ENCODE results near the gene CHRNA7.

The CHRNA7 gene

GRCh38 chr15:32067115-32067514, 36.8 kb downstream of the CHRNA7 start:
- DNase-seq (ENCODE audit: low read depth in 4 of 4, low spot score in 1 of 4): no peak

GRCh38 chr15:32089851-32090359, 59.6 kb downstream of the CHRNA7 start:
- no peak for DNase-seq (ENCODE audit: low read depth in 4 of 4, low spot score in 1 of 4)

- DNase-seq (ENCODE audit: low read depth in 4 of 4, low spot score in 1 of 4): no peak
These were observed 61.4 kb downstream of the CHRNA7 start for GRCh38 chr15:32091505-32092380.

GRCh38 chr15:32096213-32096612, 65.9 kb downstream of the CHRNA7 start:
- no peak for DNase-seq (ENCODE audit: low read depth in 4 of 4, low spot score in 1 of 4)

GRCh38 chr15:32096916-32097617, 66.8 kb downstream of the CHRNA7 start:
- no peak for DNase-seq (ENCODE audit: low read depth in 4 of 4, low spot score in 1 of 4)

GRCh38 chr15:32098033-32098432, 67.7 kb downstream of the CHRNA7 start:
- no peak for DNase-seq (ENCODE audit: low read depth in 4 of 4, low spot score in 1 of 4)

DNA sequence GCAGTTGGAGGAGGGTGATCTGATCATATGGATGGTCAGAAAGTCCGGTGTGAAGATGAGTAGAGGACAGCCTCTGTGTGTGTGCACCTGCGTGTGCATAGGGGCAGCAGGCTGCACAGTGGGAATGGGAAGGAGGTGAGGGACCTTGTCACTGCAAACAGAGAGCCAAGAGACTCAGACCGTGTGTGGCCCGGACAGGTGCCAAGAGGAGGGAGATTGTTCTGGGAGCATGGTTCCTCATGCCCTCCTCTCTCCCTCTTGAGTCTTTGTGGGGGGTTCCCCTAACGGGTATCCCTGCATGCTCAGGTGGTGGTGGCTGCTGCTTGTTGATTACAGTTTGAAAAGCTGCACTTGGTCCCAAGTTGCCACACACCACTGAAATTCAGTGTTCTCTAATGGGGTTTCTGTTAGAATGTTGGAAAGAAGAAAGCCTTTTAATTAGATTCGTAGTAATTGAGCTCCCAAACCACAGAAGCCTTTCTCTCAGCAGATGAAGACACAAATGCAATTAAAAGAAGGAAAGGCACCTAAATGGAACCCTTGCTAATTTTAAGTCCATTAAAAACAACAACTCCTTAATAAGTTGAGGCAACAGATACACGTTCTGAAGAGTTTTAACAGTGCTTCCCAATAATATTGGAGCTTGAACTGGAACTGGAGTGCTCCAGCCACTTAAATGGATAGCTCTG, 68.9 kb downstream of the CHRNA7 start:
- no peak for DNase-seq (ENCODE audit: low read depth in 4 of 4, low spot score in 1 of 4)

DNA sequence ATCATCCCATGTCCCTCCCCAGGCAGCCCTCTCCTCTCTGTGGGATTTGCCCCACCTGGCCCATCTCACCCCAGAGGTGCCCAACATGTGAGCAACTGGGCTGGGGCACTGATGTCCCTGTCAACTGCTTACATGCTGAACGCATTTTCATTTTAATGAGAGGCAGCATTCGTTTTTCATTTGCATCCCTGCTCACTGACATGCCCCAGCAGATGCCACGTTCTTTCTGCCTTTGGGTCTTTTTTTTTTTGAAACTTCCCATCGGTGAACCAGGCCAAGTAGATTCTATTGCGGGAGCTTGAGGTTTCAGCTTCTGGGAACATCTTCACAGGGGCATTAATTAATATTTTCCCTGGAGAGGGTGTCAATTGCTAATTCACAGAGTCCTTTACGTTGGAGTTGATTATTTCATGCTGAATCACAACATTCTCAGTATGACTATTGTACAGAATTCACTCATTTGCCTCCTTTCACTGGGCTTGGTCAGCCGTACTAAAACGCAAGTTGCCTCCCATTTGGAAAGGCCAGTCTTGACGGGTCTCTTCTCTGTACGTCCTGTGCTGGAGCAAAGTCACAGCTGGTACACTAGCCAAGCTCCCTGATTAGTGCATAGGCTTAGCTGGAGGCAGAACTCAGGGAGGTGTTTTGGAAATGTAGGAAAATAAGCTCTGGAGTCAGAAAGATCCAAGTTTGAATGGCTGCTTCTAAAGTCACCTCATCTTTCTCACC, 69.8 kb downstream of the CHRNA7 start:
- no peak for DNase-seq (ENCODE audit: low read depth in 4 of 4, low spot score in 1 of 4)

GRCh38 chr15:32104061-32104995, 74.0 kb downstream of the CHRNA7 start:
- no peak for DNase-seq (ENCODE audit: low read depth in 4 of 4, low spot score in 1 of 4)

DNA sequence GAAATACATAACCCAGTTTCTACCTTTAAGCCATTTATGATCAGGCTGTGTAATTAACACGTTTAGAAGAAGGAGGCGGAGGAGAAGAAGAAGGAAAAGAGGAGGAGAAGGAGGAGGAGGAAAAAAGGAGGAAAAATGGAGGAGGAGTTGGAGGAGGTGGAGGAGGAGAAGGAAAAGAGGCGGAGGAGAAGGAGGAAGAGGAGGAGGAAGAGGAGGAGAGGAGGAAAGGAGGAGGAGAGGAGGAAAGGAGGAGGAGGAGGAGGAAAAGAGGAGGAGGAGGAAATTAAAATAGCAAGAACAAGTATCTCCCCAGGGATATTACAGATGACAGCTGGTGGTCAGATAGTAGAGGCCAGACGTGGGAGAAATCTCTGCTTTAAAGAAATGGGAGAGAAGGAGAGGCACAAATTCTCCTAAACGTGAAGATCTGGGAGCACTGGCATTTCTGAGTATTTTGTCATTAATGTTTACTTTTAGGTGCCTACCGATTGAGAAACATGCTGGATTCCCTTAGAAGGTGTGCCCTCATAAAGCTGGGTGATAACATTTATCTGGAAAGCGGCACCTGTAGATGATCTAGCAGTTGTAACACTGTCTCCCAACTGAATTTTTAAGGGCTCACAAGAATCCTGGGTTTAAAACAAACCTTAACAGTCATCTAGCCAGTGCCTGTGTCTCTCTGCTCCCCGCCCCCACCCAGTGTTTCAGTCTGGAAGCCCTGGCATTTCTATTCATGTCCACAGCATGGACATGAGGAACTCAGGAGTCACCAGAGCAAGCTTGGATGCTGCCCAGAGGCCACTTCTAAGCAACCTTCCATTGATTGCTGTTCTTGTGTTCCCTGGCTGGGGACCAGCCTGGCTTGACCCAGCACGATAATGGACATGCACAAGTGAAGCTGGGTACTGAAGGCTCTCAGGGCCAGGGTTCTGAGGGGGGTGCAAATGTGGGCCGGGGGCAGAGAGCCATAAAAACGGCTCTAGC, 75.2 kb downstream of the CHRNA7 start:
- DNase-seq (ENCODE audit: low read depth in 4 of 4, low spot score in 1 of 4): no peak

DNA sequence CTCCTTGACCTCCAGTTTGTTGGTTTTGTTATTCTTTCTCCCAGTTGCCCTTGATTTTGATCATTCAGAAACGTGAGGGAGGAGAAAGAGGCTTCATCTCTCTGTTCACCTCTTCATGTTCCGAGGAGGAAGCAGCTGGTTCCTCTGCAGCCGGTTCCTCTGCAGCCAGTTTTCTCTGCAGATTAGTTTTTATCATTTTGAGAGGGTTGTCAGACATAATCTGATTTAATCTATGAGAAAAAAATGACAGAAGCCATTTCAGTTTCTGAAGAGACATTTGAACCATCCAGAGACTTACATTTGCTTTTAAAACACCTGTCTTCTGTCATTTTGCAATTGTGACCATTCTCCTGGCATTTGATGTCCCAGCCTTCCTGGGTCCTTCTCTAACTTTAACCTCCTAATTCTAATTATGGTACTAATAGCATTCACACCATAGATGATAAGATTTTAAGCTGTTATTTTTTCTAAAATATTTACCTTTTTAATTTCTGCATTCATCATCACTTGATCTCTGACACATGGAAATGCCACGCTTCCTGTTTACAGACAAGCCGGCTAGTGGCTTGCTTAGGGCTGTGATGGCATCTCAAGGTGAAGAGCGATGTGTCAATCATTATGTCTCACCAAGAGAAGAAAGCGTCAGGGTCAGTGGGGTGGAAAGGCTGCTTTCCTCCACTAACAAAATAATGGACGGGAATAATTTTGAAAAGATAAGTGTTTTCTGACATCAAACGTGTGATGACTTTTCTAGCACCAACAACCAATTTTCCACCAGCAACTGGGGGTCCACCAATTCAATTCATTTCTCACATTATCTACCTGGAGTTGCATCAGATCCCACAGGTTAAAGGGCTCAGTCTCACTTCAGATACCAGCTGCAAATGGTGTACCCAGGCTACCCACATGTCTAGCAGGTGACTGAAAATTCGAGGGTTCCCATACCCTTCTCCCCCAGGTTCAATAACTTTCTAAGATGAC, 76.4 kb downstream of the CHRNA7 start:
- no peak for DNase-seq (ENCODE audit: low read depth in 4 of 4, low spot score in 1 of 4)

DNA sequence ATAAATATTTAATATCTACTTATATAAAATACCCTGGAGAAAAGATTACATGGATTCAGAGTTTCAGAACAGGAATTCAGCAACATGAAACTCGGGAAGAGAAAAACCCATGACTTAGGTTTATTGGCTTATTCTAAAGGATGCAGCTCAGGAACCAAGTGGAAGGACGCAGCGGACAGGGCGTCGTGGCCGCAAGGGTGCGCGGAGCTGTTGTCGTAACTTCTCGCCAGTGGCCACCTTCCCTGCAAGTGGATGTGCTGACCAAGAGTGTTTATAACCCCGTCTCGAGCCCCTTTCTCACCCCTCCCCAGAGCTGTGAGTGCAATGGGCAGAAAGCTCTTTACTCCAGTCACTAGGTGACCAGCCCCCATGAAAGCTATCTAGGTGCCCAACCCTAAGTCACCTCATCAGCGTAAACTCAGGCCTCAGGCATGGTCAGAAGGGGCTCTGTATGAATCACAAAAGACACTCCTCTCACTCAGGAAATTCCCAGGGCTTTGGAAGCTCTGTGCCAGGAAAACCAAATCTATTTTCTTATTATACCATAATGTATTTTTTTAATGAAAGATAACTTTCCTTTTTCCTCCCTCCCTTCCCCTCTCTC, 77.3 kb downstream of the CHRNA7 start:
- DNase-seq (ENCODE audit: low read depth in 4 of 4, low spot score in 1 of 4): no peak

DNA sequence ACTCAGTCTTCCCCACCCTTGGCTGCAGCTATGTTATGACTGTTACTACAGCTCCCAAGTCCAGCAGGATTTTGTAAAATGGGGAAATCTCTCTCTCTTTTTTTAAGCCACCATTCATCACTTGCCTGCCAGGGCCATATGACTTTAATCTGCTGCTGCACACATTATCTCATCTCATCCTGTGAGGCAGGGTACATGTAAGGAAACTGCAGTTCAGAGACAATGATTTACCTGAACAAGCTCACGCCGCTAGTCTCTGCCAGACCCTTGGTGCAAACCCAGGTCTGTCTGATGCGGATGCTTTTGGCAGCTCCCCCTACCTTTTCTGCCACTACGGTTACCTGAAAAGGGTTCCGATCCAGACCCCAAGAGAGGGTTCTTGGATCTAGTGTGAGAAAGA, 78.3 kb downstream of the CHRNA7 start:
- DNase-seq (ENCODE audit: low read depth in 4 of 4, low spot score in 1 of 4): no peak

DNA sequence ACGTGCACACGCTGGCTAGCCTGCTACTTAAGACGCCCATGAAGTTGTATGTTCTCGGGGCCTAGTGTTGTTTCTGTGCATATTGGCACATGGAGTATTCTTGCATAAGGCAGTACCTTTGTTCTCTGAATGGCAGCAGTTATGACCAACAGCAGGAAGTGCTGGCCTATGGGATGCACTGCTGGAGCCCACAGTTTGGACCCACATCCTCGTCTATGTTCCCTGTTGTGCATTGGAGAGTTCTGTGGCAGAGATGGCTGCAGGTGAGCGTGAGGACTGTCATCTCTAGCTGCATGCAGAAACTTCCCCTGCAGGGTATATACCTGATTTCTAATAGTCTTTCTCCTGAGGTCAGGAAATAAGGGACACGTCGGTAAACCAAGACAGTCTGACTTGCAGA, 81.8 kb downstream of the CHRNA7 start:
- no peak for DNase-seq (ENCODE audit: low read depth in 4 of 4, low spot score in 1 of 4)

DNA sequence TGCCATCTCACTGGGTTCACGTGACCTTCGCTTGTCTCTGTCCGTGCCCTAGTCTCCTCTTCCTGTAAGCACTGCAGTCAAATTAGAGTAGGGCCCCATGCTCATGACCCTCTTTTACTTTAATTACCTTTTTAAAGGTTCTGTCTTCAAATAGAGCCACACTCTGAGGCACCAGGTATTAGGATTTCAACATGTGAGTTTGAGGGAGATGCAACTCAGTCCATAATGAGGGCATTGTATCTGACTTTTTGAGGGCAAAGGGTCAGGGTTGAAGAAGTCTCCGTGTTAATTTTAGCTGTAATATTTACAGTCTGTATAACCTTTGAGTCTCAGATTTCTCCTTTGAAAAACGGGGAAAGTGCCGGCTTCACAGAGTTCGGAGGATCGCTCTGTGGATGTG, 82.9 kb downstream of the CHRNA7 start:
- DNase-seq (ENCODE audit: low read depth in 4 of 4, low spot score in 1 of 4): no peak

DNA sequence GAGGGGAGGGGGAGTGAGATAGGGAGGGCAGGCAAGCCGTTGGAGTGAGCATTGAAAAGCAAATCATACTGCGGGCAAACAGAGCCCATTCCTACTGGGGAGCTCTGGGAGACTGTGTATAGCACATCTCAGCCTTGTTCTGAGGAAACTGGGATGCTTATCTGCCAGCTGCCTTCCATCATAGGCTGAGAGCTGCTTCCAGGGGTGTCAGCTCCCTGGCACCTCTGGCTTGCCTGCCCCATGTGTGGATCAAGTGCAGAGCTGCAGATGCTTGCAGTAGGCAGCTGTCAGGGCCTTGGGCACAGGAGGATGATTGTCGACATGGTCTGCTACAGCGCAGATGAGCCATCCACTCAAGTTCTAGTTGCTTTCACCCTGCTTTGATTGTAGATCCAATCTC, 86.8 kb downstream of the CHRNA7 start:
- no peak for DNase-seq (ENCODE audit: low read depth in 4 of 4, low spot score in 1 of 4)

- no peak for DNase-seq (ENCODE audit: low read depth in 4 of 4, low spot score in 1 of 4)
These were observed 89.0 kb downstream of the CHRNA7 start for GRCh38 chr15:32119286-32119685.
